Glomerular endothelial cell (primary cell): ENCODE data around the gene SNED1. TPM values are rescaled to one million over a fixed set of nuclear protein-coding genes. Genes with fewer than 3 reads are reported as not detected.

Experiments used
- DNase-seq: peaks from one replicate; pipeline ENCODE4 v3.0.0-alpha.2; 2011; ENCODE audit warnings: low read depth, low spot score; ENCODE audit errors: extremely low read depth
- total RNA-seq: library from RNA; depleted of rRNA; stranded (reverse); fragments of >200 nt; gene quantifications from 2 replicates; pipeline ENCODE4 v1.2.3, GENCODE V29; 2015

The SNED1 gene
- total RNA-seq, 1 donor from 2014 or later = 41.3 TPM

DNA sequence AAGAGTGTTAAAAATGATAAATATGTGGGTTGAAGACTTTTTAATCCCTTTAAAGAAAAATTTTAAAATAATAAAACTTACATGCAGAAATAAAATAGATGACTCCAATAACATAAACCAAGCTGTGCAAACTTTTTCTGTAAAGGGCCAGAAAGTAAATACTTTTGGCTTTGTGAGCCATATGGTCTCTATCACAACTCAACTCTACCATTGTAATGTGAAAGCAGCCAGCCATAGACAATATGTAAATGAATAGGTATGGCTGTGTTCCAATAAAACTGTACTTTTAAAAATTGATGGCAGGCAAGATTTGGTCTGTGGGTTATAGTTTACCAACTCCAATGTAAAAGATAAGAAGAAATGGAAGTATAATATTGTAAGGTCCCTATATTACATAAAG is 45.2 kb downstream of the SNED1 start:
- DNase-seq = no peak

- no peak for DNase-seq
Observed at GRCh38 chr2:241047253-241048010, 49.0 kb downstream of the SNED1 start.

GRCh38 chr2:241048149-241048948 is 49.9 kb downstream of the SNED1 start:
- DNase-seq = no peak

DNA sequence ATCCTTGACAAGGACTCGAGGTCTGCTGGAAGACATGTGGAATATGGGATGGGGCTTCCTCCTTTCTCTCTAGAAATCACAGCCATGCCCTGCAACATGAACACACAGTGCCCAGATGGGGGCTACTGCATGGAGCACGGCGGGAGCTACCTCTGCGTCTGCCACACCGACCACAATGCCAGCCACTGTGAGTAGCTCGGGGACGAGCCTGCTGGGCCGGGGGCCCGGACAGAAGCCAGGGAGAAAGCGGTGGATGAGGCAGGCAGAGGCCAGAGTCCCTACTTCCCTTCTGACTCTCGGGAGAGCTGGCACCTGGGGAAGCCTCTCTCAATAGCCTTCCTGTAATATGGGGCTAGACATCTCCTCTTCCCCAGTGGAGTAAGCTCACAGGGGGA is 50.5 kb downstream of the SNED1 start:
- DNase-seq = no peak

GRCh38 chr2:241049739-241050623 is 51.6 kb downstream of the SNED1 start:
- no peak for DNase-seq

- DNase-seq = no peak
Observed at GRCh38 chr2:241050624-241051577, 52.5 kb downstream of the SNED1 start.

DNA sequence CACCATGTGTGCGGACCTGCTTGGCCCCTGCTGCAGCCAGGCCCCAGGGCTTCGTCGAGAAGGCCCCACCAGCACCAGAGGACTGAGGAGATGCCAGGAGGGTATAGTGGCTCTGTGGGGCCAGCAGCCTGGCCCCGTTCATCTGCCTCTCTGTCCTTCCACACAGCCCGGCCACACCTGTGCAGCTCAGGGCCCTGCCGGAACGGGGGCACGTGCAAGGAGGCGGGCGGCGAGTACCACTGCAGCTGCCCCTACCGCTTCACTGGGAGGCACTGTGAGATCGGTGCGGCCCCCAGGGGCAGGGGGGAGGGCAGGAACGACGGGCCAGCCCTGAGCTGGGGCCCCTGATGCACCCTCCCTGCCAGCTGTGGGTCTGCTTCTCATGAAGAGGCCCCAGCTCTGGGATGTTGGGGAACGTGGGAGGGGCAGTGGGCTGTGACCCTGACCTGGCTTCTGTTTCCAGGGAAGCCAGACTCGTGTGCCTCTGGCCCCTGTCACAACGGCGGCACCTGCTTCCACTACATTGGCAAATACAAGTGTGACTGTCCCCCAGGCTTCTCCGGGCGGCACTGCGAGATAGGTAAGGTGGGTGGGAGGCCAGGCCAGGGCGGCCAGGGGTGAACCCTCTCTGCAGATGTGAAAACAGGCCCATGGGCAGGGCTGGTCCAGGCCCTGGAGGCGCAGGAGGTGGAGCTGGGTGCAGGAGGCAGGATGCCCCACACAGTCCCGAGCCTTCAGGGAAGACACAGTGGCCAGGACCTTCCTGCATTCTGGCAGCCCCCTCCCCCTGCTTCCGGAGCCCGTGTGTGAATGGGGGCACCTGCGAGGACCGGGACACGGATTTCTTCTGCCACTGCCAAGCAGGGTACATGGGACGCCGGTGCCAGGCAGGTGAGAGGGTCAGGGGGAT is 53.4 kb downstream of the SNED1 start:
- DNase-seq = no peak

DNA sequence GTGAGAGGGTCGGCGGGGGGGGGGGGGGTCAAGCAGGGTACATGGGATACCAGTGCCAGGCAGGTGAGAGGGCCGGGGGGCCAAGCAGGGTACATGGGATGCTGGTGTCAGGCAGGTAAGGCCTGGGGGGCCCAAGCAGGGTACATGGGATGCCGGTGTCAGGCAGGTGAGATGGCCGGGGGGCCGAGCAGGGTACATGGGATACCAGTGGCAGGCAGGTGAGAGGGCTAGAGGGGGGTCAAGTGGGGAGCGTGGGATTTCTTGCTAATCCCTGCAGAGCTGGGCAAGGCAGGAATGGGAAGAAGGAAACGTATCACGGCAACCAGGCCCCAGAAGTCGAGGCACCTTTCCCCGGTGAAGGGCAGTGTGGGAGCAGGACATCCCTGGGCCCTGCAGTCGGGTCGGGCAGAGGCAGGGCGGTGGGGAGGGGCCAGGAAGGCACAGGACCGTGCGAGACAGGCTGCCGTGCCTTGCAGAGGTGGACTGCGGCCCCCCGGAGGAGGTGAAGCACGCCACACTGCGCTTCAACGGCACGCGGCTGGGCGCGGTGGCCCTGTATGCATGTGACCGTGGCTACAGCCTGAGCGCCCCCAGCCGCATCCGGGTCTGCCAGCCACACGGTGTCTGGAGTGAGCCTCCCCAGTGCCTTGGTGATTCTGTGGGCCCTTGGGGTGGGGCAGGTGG is 54.4 kb downstream of the SNED1 start:
- no peak for DNase-seq

DNA sequence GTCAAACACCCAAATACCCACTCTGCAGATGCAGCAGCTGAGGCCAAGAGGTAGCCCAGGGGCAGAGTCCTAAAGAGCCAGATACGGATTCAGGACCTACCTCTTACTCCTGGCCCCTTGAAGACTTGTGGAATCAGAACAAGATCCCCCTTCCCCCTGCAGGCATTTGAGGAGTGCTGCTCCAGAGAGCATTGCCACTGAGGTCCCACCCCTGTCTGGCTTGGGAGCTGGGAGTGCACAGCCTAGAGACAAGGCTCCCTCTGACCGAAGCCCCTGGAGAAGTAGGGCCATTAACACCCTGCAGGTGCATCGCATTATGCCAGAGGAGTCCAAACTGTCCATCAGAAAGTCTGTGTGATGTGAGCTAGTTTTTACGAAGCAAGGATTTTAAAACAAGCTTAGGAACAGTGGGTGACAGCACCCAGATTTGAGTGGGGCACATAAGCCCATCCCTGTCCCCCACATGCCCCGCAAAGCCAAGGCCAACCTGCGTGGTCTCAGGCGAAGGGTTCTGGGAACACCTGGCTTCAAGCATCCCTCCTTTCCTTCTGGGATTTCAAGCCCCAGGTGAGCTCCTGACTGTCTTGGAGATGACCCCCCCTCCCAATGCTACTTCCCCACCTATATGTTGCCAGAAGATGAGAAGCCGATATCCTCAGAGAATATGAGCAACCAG is 55.3 kb downstream of the SNED1 start:
- DNase-seq = no peak

DNA sequence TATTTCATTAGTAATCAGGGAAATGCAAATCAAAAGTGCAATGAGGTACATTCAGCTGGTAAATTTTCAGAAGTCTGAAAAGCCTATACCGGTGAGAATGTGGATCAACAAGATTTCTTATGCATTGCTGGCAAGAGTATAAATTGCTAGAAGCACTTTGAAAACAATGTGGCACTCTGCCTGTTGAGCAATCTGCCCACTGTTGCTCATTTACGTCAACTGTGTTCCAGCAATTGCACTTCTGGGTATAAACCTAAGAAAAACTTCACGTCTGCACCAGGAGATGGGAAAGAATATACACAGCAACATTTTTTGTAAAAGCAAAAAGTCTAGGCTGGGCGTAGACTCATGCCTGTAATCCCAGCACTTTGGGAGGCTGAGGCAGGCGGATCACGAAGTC is 62.9 kb downstream of the SNED1 start:
- DNase-seq = no peak

- DNase-seq = no peak
Observed at GRCh38 chr2:241062389-241063092, 64.1 kb downstream of the SNED1 start.

- no peak for DNase-seq
Observed at GRCh38 chr2:241063093-241063551, 64.7 kb downstream of the SNED1 start.

DNA sequence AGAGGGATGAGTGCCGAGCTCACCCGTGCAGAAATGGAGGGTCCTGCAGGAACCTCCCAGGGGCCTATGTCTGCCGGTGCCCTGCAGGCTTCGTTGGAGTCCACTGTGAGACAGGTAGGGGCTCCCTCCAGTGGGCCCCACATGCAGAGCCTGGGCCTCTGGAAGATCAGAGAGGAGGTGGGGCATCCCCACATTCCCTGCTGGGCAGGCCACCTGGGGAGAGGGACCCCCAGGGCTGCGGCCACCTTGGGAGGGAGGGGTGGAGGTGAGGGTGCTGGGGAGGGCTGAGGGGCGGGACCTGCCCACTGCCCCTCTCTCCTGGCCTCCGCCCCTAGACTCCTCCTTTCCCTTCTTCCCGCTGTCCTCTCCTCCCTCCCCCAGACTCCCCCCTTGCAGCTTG is 65.2 kb downstream of the SNED1 start:
- DNase-seq = no peak

DNA sequence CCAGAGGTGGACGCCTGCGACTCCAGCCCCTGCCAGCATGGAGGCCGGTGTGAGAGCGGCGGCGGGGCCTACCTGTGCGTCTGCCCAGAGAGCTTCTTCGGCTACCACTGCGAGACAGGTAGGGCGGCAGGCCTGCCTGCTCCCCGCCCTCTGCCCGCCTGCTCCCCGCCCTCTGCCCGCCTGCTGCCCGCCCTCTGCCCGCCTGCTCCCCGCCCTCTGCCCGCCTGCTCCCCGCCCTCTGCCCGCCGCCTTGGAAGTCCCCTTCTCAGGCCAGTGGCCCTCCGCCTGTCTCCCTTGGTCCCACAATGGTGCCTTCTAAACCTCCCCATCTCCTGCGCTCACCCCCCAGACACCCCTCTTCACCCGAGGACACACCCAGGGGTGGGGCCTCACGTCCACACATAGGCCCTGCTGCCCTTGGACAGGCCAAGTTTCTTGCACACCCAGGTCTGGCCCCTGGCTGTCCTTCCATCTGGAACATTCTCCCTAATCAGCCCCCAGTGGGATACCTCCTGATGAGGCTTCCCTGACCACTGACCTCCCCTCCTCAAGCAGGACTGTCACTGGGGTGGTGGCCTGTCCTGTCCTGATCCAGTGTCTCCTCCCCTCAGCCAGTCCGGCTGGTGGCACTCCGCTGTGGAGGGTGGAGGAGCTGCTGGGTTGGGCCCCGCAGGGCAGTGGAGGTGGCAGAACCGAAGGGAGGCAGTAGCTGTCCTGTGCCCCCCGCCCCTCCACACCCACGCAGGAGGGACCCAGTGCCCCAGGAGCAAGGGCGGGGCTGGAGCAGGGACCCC is 65.8 kb downstream of the SNED1 start:
- DNase-seq = no peak

GRCh38 chr2:241064802-241065354 is 66.5 kb downstream of the SNED1 start:
- DNase-seq = no peak

GRCh38 chr2:241065355-241065803 is 67.0 kb downstream of the SNED1 start:
- DNase-seq = no peak
